Lower leg skin (tissue), 4 donors: Measurements from ENCODE around the gene SPATA21. TPM values are rescaled to one million over a fixed set of nuclear protein-coding genes. Genes with fewer than 3 reads are reported as not detected.
"Not testable (repeated sequence)": the region's sequence is repeated elsewhere in the genome, so short reads cannot be mapped to it uniquely, and the experiment has no call there.

Experiments used
- DNase-seq, 2 donors: peaks; one replicate each; pipeline ENCODE4 v3.0.0-alpha.2; 2019; ENCODE audit warnings: low spot score in 2 of 2
- H3K4me3 ChIP-seq: fragments of 200-600 bp; sonication (generic); 2 replicates; pipeline ENCODE4 v1.5.1; 2017; ENCODE audit warnings: mild to moderate bottlenecking, low read depth; ENCODE audit not compliant: poor library complexity, severe bottlenecking
- POLR2A ChIP-seq, 2 donors: fragments of 450-650 bp; IDR thresholded peaks; one replicate each; pipeline ENCODE4 v1.6.1; 2016 to 2017; ENCODE audit warnings: antibody characterized with exemption in 2 of 2, mild to moderate bottlenecking in 1 of 2, moderate library complexity in 1 of 2
- WGBS, 2 donors: methylation state at CpG; one replicate each; pipeline ENCODE4 v1.1.5; 2018; 5-methylcytosine and 5-hydroxymethylcytosine counted together
- intact Hi-C: fragments of 100-400 bp; cut with DNase I; formaldehyde crosslinking; loops from one replicate; pipeline ENCODE4 v1.15.0; 2023; ENCODE audit warnings: low total_unique reads
- total RNA-seq, 4 donors: library from RNA; depleted of rRNA; stranded (reverse); fragments of >200 nt; gene quantifications; one replicate each; pipeline ENCODE4 v1.1.0, GENCODE V29; 2016
- TF ChIP-seq, protein P1 (sequence below), 3 donors: fragments of 450-650 bp; IDR thresholded peaks; one replicate each; pipeline ENCODE4 v1.5.1; 2016; ENCODE audit warnings: antibody characterized with exemption in 3 of 3, mild to moderate bottlenecking in 3 of 3, moderate library complexity in 2 of 3

SPATA21 gene
- total RNA-seq = not detected

DNA sequence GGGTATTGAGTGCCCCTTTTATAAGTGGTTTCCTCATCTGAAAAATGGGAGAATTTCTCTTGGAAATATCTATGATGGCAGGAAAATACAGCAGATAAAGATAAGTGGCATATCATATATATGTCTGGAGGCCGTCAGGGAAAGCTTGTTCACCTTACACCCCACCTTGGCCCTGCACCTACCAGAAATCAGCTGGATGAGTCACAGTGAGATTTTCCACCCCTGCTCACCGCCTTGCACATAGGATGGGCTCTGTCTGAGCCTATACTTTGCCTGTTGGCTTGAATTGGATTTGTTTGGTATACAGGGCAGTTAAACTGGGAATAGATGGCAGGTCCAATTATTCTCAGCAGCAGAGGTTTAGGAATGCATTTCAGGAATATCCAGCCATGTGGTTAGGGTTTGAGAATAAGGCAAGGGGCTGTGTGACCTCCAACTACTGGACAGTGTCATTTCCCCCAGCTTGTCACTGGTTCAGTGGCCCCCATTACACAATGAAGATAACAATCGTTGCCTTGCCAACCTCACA is at the start of gene SPATA21:
Gene SPATA21, minus strand, starts transcription at position 479 of the 529 bp plus-strand sequence. CDS start 6,053 bp downstream, outside the sequence.
- H3K4me3 ChIP-seq = no peak within 1 kb of the TSS
- intact Hi-C loops = no loop called here
- no peak for TF ChIP-seq POLR2A (IDR thresholded peaks at IDR 0.05)
- TF ChIP-seq, protein P1, sequence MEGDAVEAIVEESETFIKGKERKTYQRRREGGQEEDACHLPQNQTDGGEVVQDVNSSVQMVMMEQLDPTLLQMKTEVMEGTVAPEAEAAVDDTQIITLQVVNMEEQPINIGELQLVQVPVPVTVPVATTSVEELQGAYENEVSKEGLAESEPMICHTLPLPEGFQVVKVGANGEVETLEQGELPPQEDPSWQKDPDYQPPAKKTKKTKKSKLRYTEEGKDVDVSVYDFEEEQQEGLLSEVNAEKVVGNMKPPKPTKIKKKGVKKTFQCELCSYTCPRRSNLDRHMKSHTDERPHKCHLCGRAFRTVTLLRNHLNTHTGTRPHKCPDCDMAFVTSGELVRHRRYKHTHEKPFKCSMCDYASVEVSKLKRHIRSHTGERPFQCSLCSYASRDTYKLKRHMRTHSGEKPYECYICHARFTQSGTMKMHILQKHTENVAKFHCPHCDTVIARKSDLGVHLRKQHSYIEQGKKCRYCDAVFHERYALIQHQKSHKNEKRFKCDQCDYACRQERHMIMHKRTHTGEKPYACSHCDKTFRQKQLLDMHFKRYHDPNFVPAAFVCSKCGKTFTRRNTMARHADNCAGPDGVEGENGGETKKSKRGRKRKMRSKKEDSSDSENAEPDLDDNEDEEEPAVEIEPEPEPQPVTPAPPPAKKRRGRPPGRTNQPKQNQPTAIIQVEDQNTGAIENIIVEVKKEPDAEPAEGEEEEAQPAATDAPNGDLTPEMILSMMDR (IDR thresholded peaks at IDR 0.05) = no peak
- 68 to 69% methylated on average over 3 of the region's 3 CpGs for WGBS, 2 donors
- DNase-seq = no peak

- DNase-seq, H3K4me3 ChIP-seq, intact Hi-C loops: not testable (repeated sequence)
Observed at GRCh38 chr1:16487011-16487410, 49.8 kb upstream of the SPATA21 start.

DNA sequence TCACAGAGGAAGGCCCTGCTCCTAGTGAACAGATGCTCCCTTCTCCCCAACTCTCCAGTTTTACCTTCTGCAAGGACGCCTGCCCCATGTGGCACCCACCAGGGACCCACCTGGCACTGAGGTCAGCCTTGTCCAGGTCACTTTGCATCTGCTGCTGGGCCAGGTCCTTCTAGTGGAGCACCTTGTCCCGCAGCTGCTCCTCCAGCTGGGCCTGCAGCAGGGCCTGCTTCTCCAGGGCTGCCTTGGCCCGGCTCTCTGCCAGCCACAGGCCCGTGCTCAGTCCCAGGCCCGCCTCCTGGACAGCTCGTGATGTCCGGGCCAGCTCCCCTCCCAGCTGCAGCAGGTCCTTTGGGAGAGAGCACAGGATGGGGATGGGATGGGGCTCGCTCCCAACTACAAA is 49.1 kb upstream of the SPATA21 start:
- intact Hi-C loops, DNase-seq, H3K4me3 ChIP-seq: not testable (repeated sequence)
- 89 to 90% methylated on average over 8 of the region's 8 CpGs for WGBS, 2 donors

GRCh38 chr1:16484931-16485330 is 47.7 kb upstream of the SPATA21 start:
- 93 to 94% methylated on average over 6 of the region's 6 CpGs for WGBS, 2 donors
- intact Hi-C loops = no loop called here

GRCh38 chr1:16484501-16484835 is 47.2 kb upstream of the SPATA21 start:
- no peak for DNase-seq
- intact Hi-C loops = no loop called here
- H3K4me3 ChIP-seq = no peak overlapping the region
- TF ChIP-seq, protein P1 (IDR thresholded peaks at IDR 0.05) = no peak
- no peak for TF ChIP-seq POLR2A (IDR thresholded peaks at IDR 0.05)
- 95 to 98% methylated on average over 7 to 8 of the region's 8 CpGs for WGBS, 2 donors

More at GRCh38 chr1:16484931-16485330, 47.7 kb upstream of the SPATA21 start:
- TF ChIP-seq POLR2A (IDR thresholded peaks at IDR 0.05) = no peak
- TF ChIP-seq, protein P1 (IDR thresholded peaks at IDR 0.05) = no peak
- no peak overlapping the region for H3K4me3 ChIP-seq
- DNase-seq = no peak

DNA sequence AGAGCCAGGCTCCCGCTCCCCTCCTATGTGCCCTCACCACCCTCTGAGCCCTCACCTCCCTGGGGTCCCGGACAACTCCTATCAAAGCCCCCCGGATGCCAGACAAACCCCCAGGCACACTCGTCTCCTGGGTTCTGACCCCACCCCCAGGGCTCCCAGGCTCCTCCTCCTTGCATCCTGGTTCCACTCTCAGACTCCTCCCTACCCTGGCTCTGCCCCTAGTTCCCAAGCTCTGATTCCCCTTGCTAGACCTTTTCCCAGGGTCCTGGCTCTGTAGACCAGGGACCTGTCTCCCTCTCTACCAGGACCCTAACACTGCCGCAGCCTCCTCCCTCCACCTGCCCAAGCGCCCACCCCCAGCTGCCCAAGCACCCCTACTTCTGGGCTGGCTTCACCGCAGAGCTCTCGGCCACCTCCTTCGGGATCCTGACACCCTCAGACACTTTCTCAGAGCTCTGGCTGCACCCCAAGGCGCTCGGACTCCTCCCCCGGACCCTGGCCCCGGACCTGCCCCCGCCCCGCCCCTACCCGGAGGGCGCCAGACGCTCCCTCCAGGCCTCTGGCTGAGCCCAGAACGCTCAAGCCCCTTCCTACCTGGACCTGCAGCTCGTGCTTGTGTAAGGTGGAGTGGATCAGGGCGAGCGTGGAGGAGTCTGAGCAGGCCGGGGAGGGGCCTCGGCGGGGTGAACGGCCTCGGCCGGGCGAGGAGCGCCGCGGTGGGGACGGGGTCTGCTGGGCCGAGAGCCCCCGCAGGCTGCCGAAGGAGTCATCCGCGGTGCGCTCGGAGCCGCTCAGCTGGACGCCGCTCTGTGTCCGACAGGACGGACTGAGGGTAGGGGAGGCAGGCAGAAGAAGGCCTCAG is 46.6 kb upstream of the SPATA21 start:
- intact Hi-C loops, DNase-seq: not testable (repeated sequence)

GRCh38 chr1:16483146-16483545 is 45.9 kb upstream of the SPATA21 start:
- 96 to 97% methylated on average over 23 to 26 of the region's 26 CpGs for WGBS, 2 donors
- H3K4me3 ChIP-seq, intact Hi-C loops, DNase-seq: not testable (repeated sequence)

More for the DNA sequence above, 46.6 kb upstream of the SPATA21 start:
- 91 to 93% methylated on average over 35 to 39 of the region's 45 CpGs for WGBS, 2 donors
- H3K4me3 ChIP-seq = not testable (repeated sequence)

DNA sequence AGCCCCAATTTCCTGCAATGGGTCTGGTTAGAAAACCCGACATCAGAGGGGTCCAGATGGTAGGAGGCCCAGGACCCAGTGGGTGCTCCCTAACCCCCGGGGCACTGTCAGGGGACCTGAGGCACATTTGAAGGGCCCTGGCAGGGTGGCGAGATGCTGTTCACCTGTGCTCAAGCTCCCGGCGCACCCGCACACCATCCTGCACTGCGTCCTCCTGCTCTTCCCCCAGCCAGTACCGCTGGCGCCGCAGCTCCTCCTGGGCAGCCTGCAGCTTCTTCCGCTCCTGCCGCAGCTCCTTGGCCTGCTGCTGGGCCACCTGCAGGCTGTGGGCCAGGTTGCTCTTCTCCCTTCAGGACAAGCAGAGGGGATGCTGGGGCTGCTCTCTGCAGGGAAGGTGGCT is 40.9 kb upstream of the SPATA21 start:
- intact Hi-C loops = no loop called here
- H3K4me3 ChIP-seq = no peak overlapping the region
- WGBS, 2 donors = 93 to 97% methylated on average over 12 of the region's 12 CpGs
- no peak for DNase-seq
- TF ChIP-seq, protein P1 (IDR thresholded peaks at IDR 0.05) = no peak
- TF ChIP-seq POLR2A (IDR thresholded peaks at IDR 0.05) = no peak

DNA sequence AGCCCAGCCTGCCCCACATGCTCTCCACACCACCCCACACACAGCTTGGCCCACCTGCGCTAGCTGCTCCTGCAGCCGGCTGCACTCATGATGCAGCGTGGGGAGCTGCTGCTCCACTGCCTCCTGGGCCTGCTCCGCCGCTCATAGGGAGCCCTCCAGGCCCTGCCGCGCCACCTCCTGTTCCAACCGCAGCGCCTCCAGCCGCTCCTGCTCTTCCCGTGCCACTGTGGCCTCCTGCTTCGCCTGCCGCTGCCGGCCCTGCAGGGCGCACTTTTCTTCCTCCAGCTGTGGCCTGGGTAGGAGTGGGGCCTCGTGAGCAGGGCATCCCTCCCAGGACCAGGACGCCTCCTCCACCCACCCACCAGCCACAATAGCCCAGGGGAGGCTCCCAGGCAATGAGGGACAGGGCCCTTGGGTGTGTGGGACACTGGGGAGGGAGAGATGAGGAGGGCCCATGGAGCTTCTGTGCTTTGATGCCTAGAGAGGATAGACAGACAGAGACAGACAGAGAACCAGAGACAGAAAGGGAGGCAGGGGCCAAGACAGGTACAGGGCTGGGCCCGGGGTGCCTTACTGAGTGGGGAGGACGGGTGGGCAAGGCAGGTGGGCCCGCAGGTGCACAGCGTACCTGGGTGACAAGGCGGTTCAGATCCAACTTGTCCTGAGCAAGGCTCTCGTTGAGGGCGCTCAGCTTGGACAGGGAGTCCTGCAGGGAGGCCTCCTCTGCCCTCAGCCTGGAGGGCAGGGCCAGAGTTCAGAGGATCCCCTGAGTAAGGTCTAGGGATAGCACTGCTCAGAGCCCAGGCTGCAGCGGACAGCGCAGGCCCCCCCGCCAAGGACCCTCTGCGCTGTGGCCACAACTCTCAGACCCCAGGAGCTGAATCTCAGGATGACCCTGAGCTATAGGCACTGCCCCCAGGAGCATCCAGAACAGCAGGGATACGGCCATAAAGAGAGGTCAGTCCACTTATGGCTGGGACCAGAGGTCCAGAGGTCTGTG is 38.8 kb upstream of the SPATA21 start:
- 89 to 93% methylated on average over 24 to 28 of the region's 29 CpGs for WGBS, 2 donors
- H3K4me3 ChIP-seq, intact Hi-C loops, DNase-seq: not testable (repeated sequence)

DNA sequence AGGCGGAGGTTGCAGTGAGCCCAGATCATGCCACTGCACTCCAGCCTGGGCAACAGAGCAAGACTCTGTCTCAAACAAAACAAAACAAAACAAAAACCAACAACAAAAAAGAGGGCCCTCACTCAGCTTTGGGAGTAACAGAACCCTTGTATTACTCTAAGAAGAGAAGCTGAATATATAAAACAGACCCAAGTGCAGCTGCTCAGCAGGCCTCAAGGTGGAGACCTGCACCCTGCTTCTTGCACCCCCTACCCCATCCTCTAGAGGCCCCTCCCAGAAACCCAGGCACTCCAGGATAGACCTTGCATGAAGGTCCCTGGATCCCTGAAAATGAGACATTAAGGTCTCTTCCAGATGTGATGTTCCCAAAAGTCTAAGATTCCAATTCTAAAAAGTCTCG is 37.7 kb upstream of the SPATA21 start:
- intact Hi-C loops, H3K4me3 ChIP-seq, DNase-seq: not testable (repeated sequence)
- 95 to 96% methylated on average over 2 of the region's 2 CpGs for WGBS, 2 donors
